HepG2 (cell line): ENCODE results near the gene FIBP. TPM values are rescaled to one million over a fixed set of nuclear protein-coding genes. Genes with fewer than 3 reads are reported as not detected.

ENCODE experiments used
- ATAC-seq: fragments of 200-7000 bp; cut with Tn5 transposase; 3 replicates; pipeline ENCODE4 v1.9.1; 2020; ENCODE audit warnings: mild to moderate bottlenecking, moderate library complexity
- BruUV-seq: library from RNA; stranded (reverse); fragments of 400-500 nt; replicated peaks from 2 replicates; lab custom pipeline; 2021; lab: Mats Ljungman, UMichigan
- CTCF ChIA-PET: fragments of 300-600 bp; formaldehyde crosslinking; extraction: SDS; loops from one replicate; lab custom pipeline; 2021; ENCODE audit warnings: low total read pairs, inconsistent platforms, low intra/inter-chr PET ratio; lab: Yijun Ruan, JAX
- POLR2A ChIA-PET: fragments of 350-600 bp; sonication (Branson Sonifier 250); formaldehyde crosslinking; loops from one replicate; lab custom pipeline; 2020; ENCODE audit warnings: antibody characterized with exemption, inconsistent platforms; lab: Yijun Ruan, JAX
- DNase-seq: peaks from one replicate; pipeline ENCODE4 v3.0.0-alpha.2; 2015; ENCODE audit warnings: low spot score
- FAIRE-seq: peaks from 3 replicates; lab custom pipeline; 2011; peaks lifted over from hg19 to GRCh38; lab: Jason Lieb, UNC
- H2AFZ ChIP-seq: one replicate; pipeline ENCODE4 v1.6.1; 2011; ENCODE audit warnings: low read length, inconsistent platforms
- H3K27ac ChIP-seq: fragments of 300-600 bp; 3 replicates; pipeline ENCODE4 v1.8.0; 2011; ENCODE audit warnings: mixed run types, mild to moderate bottlenecking, mixed read lengths, low read length, inconsistent platforms; ENCODE audit not compliant: insufficient read depth; ENCODE audit errors: extremely low read length
- H3K27me3 ChIP-seq, 2 experiments: fragments of 200-600 bp in 1 of 2; 2 replicates in 1 of 2; 3 replicates in 1 of 2; pipeline versions ENCODE4 v1.6.0 to v1.8.0; 2011; ENCODE audit warnings: low read length in 2 of 2, mild to moderate bottlenecking in 2 of 2, moderate library complexity in 2 of 2, inconsistent platforms in 1 of 2; ENCODE audit not compliant: insufficient read depth in 2 of 2, control insufficient read depth in 1 of 2
- H3K36me3 ChIP-seq, 2 experiments: fragments of 200-600 bp in 1 of 2; replicated peaks in 1 of 2; 2 replicates in 1 of 2; 3 replicates in 1 of 2; pipeline versions ENCODE4 v1.5.1 to v1.8.0; 2011; ENCODE audit warnings: low read length in 2 of 2, inconsistent platforms in 1 of 2; ENCODE audit not compliant: insufficient read depth in 2 of 2, control insufficient read depth in 1 of 2
- H3K4me1 ChIP-seq: 2 replicates; pipeline ENCODE4 v1.5.1; 2012; ENCODE audit warnings: low read length, inconsistent platforms; ENCODE audit not compliant: insufficient read depth
- H3K4me2 ChIP-seq: 2 replicates; pipeline ENCODE4 v1.6.0; 2011; ENCODE audit warnings: low read depth, low read length, inconsistent platforms
- H3K4me3 ChIP-seq, 3 experiments: fragments of 200-600 bp in 1 of 3; sonication (generic), shearing (Covaris generic) in 1 of 3; replicated peaks in 1 of 3; 2 replicates each; pipeline ENCODE4 v1.5.1; 2011 to 2016; ENCODE audit warnings: low read length in 3 of 3, inconsistent platforms in 2 of 3, low read depth in 2 of 3, mild to moderate bottlenecking in 2 of 3, control low read depth in 1 of 3, mixed read lengths in 1 of 3; ENCODE audit not compliant: insufficient read depth in 1 of 3
- H3K79me2 ChIP-seq: one replicate; pipeline ENCODE4 v1.6.1; 2011; ENCODE audit warnings: low read length, inconsistent platforms; ENCODE audit not compliant: insufficient read depth
- H3K9ac ChIP-seq: 2 replicates; pipeline ENCODE4 v1.6.0; 2011; ENCODE audit warnings: mild to moderate bottlenecking, low read depth, low read length, inconsistent platforms; ENCODE audit not compliant: insufficient read depth
- H3K9me3 ChIP-seq: 2 replicates; pipeline ENCODE4 v1.5.1; 2012; ENCODE audit warnings: mild to moderate bottlenecking, low read length
- H4K20me1 ChIP-seq: 2 replicates; pipeline ENCODE4 v1.6.0; 2011; ENCODE audit warnings: inconsistent platforms, mild to moderate bottlenecking, low read length, moderate library complexity; ENCODE audit not compliant: insufficient read depth
- ATF7-NPFF ChIP-seq: sonication (generic); formaldehyde crosslinking; IDR thresholded peaks from 2 replicates; pipeline ENCODE4 v1.8.1; 2023; ENCODE audit warnings: mild to moderate bottlenecking, low read depth, missing genetic modification reagents, moderate library complexity
- GATA4 ChIP-seq: sonication (generic); IDR thresholded peaks from 2 replicates; pipeline ENCODE4 v1.6.1; 2016; ENCODE audit warnings: antibody characterized with exemption, low read depth, borderline replicate concordance
- MLLT10 ChIP-seq: sonication (generic); formaldehyde crosslinking; IDR thresholded peaks from 2 replicates; pipeline ENCODE4 v1.4.0; 2020; ENCODE audit warnings: missing genetic modification reagents
- NKX3-1 ChIP-seq: sonication (generic); formaldehyde crosslinking; IDR thresholded peaks from 2 replicates; pipeline ENCODE4 v1.5.0; 2020; ENCODE audit warnings: missing genetic modification reagents
- PRMT3 ChIP-seq: sonication (generic); formaldehyde crosslinking; IDR thresholded peaks from 2 replicates; pipeline ENCODE4 v1.8.1; 2022; ENCODE audit warnings: low read depth, mild to moderate bottlenecking, moderate library complexity, missing genetic modification reagents, borderline replicate concordance
- RFX1 ChIP-seq: fragments of 450-650 bp; IDR thresholded peaks from 2 replicates; pipeline ENCODE4 v1.6.1; 2017
- RXRB ChIP-seq: IDR thresholded peaks from 2 replicates; pipeline ENCODE4 v1.6.1; 2016; ENCODE audit warnings: borderline replicate concordance, missing genetic modification reagents, missing compliant biosample characterization
- SOX6 ChIP-seq, 2 experiments: fragments of 450-650 bp in 1 of 2; sonication (generic) in 1 of 2; formaldehyde crosslinking in 1 of 2; IDR thresholded peaks; 2 replicates each; pipeline versions ENCODE4 v1.4.0 to v1.6.1; 2017 to 2020; ENCODE audit warnings: antibody characterized with exemption in 1 of 2, mild to moderate bottlenecking in 1 of 2, missing genetic modification reagents in 1 of 2
- ZMYM4 ChIP-seq: sonication (generic); formaldehyde crosslinking; IDR thresholded peaks from 2 replicates; pipeline ENCODE4 v1.8.1; 2023; ENCODE audit warnings: mild to moderate bottlenecking, missing genetic modification reagents
- ZNF296 ChIP-seq: sonication (generic); formaldehyde crosslinking; conservative IDR thresholded peaks from 2 replicates; pipeline ENCODE4 v1.5.0; 2020; ENCODE audit warnings: mild to moderate bottlenecking, missing genetic modification reagents
- ZNF317 ChIP-seq: sonication (generic); formaldehyde crosslinking; IDR thresholded peaks from 2 replicates; pipeline ENCODE4 v1.5.0; 2020; ENCODE audit warnings: mild to moderate bottlenecking, missing genetic modification reagents
- ZNF33A ChIP-seq: sonication (generic); formaldehyde crosslinking; IDR thresholded peaks from 2 replicates; pipeline ENCODE4 v1.5.1; 2020; ENCODE audit warnings: missing genetic modification reagents, mild to moderate bottlenecking, moderate library complexity, borderline replicate concordance
- ZNF550 ChIP-seq: sonication (generic); formaldehyde crosslinking; IDR thresholded peaks from 2 replicates; pipeline ENCODE4 v1.4.0; 2020; ENCODE audit warnings: mild to moderate bottlenecking, missing genetic modification reagents, borderline replicate concordance
- WGBS: methylation state at CpG from one replicate; pipeline ENCODE4 v1.1.6; 2017; ENCODE audit warnings: low lambda C conversion rate; 5-methylcytosine and 5-hydroxymethylcytosine counted together
- in situ Hi-C: cut with HindIII; loops from 2 replicates; pipeline ENCODE4 v1.10.0; 2017; ENCODE audit warnings: low pct_unique_long_range_greater_than_20kb; ENCODE audit not compliant: extremely low pct_ligation_motif_present
- intact Hi-C: fragments of 100-400 bp; cut with micrococcal nuclease; formaldehyde crosslinking; loops from one replicate; pipeline ENCODE4 v1.10.0; 2022; ENCODE audit not compliant: unreplicated experiment
- polyA plus RNA-seq, 8 experiments: library from polyadenylated mRNA; depleted of rRNA in 3 of 8; stranded (reverse) in 7 of 8; unstranded in 1 of 8; fragments of >200 nt; fragmentation: Illumina TruSeq in 4 of 8; extraction: Trizol in 4 of 8; gene quantifications; 2 replicates each; pipeline versions ENCODE4 v1.2.1 to v1.2.3, GENCODE V29; 2011 to 2016; ENCODE audit warnings: low read depth in 4 of 8, missing spikeins in 1 of 8, mixed read lengths in 1 of 8; ENCODE audit not compliant: insufficient read depth in 1 of 8
- total RNA-seq, 5 experiments: library from RNA; depleted of rRNA; stranded (reverse); fragments of >200 nt; fragmentation: Illumina TruSeq; extraction: Trizol; gene quantifications; 2 replicates each; pipeline ENCODE4 v1.2.3, GENCODE V29; 2016; ENCODE audit warnings: low read depth in 1 of 5
- TF ChIP-seq, protein P1 (sequence below): sonication (generic); formaldehyde crosslinking; IDR thresholded peaks from 2 replicates; pipeline ENCODE4 v1.9.0; 2021; ENCODE audit warnings: missing genetic modification reagents, borderline replicate concordance
- TF ChIP-seq, protein P2 (sequence below), 2 experiments: sonication (generic) in 1 of 2; formaldehyde crosslinking in 1 of 2; IDR thresholded peaks; 2 replicates each; pipeline versions ENCODE4 v1.4.0 to v1.6.1; 2018 to 2020; ENCODE audit warnings: missing genetic modification reagents in 2 of 2, borderline replicate concordance in 1 of 2, low read depth in 1 of 2, mild to moderate bottlenecking in 1 of 2, missing biosample characterization in 1 of 2
- TF ChIP-seq, protein P3 (sequence below): sonication (generic); formaldehyde crosslinking; IDR thresholded peaks from 2 replicates; pipeline ENCODE4 v1.5.0; 2020; ENCODE audit warnings: mild to moderate bottlenecking, missing genetic modification reagents

Gene FIBP
- total and polyA plus RNA-seq, 2 of the 13 experiments (the other 11 are each of a cell fraction or from before 2014, with no cell fraction given): 42.9 to 62.1 TPM

GRCh38 chr11:65856689-65857499, 31.4 kb downstream of the FIBP start:
- Histone ChIP-seq H2AFZ (no peak overlapping the region), H3K79me2 (peaks cover 30% of the 10 kb centered on the region), H3K4me1 (peaks cover 59% of the 10 kb centered on the region), H3K4me2 (peak overlapping the region; percentile 79), H3K27me3 (no peaks in the 10 kb centered on the region; a peak in 1 of 5 replicates), H3K9ac (peak overlapping the region; percentile 86), H3K36me3 (peaks cover 14 to 30% of the 10 kb centered on the region in 2 experiments), H4K20me1 (peaks cover 50% of the 10 kb centered on the region), H3K4me3 (peak overlapping the region; percentile 76 to 99 (median 93)), H3K27ac (peak overlapping the region; percentile 83), H3K9me3 (no peaks in the 10 kb centered on the region)
- 7% methylated on average over 8 of the region's 57 CpGs for WGBS
- in situ Hi-C loops: loop anchor here (10.0 kb wide), 1 partner anchor 302 kb away; the partner anchor contains the start of gene LTBP3
- FAIRE-seq (no peak), ATAC-seq (peak; percentile 19), DNase-seq (peak; percentile 48)
- CTCF ChIA-PET: no interaction called here
- POLR2A ChIA-PET: interaction anchor here (0.6 to 5.4 kb wide), 7 partner anchors 8 to 240 kb away, joined by 3 to 81 read pairs (median 3); partner anchors contain the start of genes CCDC85B, EFEMP2, FIBP and FOSL1
- BruUV-seq: no TSS peak
- intact Hi-C loops: no loop called here
- TF ChIP-seq, protein P1, sequence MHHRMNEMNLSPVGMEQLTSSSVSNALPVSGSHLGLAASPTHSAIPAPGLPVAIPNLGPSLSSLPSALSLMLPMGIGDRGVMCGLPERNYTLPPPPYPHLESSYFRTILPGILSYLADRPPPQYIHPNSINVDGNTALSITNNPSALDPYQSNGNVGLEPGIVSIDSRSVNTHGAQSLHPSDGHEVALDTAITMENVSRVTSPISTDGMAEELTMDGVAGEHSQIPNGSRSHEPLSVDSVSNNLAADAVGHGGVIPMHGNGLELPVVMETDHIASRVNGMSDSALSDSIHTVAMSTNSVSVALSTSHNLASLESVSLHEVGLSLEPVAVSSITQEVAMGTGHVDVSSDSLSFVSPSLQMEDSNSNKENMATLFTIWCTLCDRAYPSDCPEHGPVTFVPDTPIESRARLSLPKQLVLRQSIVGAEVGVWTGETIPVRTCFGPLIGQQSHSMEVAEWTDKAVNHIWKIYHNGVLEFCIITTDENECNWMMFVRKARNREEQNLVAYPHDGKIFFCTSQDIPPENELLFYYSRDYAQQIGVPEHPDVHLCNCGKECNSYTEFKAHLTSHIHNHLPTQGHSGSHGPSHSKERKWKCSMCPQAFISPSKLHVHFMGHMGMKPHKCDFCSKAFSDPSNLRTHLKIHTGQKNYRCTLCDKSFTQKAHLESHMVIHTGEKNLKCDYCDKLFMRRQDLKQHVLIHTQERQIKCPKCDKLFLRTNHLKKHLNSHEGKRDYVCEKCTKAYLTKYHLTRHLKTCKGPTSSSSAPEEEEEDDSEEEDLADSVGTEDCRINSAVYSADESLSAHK (CRISPR knock-in tag): no peak; the same call in 1 of the 2 replicates
- no peak; the same call in 1 of the 2 replicates for TF ChIP-seq RXRB (CRISPR knock-in tag)
- TF ChIP-seq SOX6 (IDR thresholded peaks at IDR 0.05): no peak
- TF ChIP-seq SOX6 (CRISPR knock-in tag; IDR thresholded peaks at IDR 0.05): 0 out of 2 replicates have a peak, but pooled peaks have one; percentile 26
- TF ChIP-seq, protein P2, sequence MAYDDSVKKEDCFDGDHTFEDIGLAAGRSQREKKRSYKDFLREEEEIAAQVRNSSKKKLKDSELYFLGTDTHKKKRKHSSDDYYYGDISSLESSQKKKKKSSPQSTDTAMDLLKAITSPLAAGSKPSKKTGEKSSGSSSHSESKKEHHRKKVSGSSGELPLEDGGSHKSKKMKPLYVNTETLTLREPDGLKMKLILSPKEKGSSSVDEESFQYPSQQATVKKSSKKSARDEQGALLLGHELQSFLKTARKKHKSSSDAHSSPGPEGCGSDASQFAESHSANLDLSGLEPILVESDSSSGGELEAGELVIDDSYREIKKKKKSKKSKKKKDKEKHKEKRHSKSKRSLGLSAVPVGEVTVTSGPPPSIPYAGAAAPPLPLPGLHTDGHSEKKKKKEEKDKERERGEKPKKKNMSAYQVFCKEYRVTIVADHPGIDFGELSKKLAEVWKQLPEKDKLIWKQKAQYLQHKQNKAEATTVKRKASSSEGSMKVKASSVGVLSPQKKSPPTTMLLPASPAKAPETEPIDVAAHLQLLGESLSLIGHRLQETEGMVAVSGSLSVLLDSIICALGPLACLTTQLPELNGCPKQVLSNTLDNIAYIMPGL (CRISPR knock-in tag; IDR thresholded peaks at IDR 0.05; ENCODE audit: borderline replicate concordance in 1 of 2, low read depth in 1 of 2): 0 out of 4 replicates have a peak, but pooled peaks of 1 of the 2 experiments have one; percentile 22
- TF ChIP-seq ZNF317 (CRISPR knock-in tag): peak; percentile 58; the same call in 1 of the 2 replicates
- TF ChIP-seq PRMT3 (CRISPR knock-in tag): no peak
- TF ChIP-seq ZNF296 (CRISPR knock-in tag): peak; percentile 73; the same call in 1 of the 2 replicates
- no peak for TF ChIP-seq GATA4
- no peak; the same call in 1 of the 2 replicates for TF ChIP-seq ZNF33A (CRISPR knock-in tag)
- TF ChIP-seq ZNF550 (CRISPR knock-in tag): no peak
- no peak for TF ChIP-seq ZMYM4 (CRISPR knock-in tag)
- TF ChIP-seq MLLT10: no peak
- TF ChIP-seq, protein P3, sequence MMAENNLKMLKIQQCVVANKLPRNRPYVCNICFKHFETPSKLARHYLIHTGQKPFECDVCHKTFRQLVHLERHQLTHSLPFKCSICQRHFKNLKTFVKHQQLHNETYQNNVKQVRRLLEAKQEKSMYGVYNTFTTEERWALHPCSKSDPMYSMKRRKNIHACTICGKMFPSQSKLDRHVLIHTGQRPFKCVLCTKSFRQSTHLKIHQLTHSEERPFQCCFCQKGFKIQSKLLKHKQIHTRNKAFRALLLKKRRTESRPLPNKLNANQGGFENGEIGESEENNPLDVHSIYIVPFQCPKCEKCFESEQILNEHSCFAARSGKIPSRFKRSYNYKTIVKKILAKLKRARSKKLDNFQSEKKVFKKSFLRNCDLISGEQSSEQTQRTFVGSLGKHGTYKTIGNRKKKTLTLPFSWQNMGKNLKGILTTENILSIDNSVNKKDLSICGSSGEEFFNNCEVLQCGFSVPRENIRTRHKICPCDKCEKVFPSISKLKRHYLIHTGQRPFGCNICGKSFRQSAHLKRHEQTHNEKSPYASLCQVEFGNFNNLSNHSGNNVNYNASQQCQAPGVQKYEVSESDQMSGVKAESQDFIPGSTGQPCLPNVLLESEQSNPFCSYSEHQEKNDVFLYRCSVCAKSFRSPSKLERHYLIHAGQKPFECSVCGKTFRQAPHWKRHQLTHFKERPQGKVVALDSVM (CRISPR knock-in tag): no peak
- no peak for TF ChIP-seq RFX1
- TF ChIP-seq ATF7-NPFF: no peak
- 0 out of 2 replicates have a peak, but pooled peaks have one; percentile 43 for TF ChIP-seq NKX3-1 (CRISPR knock-in tag)
